Measurements from ENCODE around the gene SBNO1.
"Not testable (repeated sequence)": the region's sequence is repeated elsewhere in the genome, so short reads cannot be mapped to it uniquely, and the experiment has no call there.

Gene SBNO1

DNA sequence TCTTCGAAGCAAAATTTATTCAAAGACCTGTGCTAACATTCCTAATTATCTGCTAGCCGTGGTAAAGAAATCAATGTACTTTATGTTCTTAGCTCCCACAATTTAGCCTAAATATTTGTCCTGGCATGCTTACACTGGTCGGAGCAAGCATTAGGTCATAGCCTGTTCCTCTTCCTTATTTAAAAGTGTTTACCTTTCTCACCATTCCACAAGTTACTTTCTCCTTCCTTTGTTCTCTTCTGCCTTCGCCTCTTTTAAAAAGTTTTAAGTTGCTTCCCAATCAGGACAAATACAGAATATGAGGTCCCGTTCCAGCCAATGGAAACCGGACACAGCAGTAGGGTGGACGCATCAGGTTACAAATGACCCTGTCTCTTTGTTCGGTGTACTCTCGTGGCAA lies 104.6 kb downstream of the SBNO1 start:
- TF ChIP-seq, protein P1, sequence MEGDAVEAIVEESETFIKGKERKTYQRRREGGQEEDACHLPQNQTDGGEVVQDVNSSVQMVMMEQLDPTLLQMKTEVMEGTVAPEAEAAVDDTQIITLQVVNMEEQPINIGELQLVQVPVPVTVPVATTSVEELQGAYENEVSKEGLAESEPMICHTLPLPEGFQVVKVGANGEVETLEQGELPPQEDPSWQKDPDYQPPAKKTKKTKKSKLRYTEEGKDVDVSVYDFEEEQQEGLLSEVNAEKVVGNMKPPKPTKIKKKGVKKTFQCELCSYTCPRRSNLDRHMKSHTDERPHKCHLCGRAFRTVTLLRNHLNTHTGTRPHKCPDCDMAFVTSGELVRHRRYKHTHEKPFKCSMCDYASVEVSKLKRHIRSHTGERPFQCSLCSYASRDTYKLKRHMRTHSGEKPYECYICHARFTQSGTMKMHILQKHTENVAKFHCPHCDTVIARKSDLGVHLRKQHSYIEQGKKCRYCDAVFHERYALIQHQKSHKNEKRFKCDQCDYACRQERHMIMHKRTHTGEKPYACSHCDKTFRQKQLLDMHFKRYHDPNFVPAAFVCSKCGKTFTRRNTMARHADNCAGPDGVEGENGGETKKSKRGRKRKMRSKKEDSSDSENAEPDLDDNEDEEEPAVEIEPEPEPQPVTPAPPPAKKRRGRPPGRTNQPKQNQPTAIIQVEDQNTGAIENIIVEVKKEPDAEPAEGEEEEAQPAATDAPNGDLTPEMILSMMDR (IDR thresholded peaks at IDR 0.05; ENCODE audit: low read depth, low read length): no peak
- DNase-seq (ENCODE audit: extremely low read depth, low read depth): no peak

DNA sequence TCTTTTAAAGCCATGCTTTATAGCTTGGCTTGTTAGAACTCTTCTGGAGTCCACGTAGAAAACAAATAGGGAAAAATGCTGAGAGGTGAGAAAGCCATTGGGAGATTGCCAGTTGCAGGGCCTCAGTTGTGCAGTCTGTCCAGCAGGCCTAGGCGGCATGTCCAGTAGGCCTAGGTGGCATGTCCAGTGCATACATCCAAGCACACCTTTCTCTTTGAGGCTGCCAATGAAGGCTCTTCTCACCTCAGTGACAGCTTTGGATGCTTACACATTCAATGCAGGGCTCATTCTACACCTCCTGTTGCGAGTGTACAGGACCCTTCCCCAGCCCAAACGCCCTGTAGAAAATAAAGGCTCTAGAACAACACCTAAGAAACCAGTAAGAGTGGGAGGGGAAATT lies 106.1 kb downstream of the SBNO1 start:
- TF ChIP-seq, protein P1 (IDR thresholded peaks at IDR 0.05; ENCODE audit: low read depth, low read length): no peak
- DNase-seq (ENCODE audit: extremely low read depth, low read depth): no peak

DNA sequence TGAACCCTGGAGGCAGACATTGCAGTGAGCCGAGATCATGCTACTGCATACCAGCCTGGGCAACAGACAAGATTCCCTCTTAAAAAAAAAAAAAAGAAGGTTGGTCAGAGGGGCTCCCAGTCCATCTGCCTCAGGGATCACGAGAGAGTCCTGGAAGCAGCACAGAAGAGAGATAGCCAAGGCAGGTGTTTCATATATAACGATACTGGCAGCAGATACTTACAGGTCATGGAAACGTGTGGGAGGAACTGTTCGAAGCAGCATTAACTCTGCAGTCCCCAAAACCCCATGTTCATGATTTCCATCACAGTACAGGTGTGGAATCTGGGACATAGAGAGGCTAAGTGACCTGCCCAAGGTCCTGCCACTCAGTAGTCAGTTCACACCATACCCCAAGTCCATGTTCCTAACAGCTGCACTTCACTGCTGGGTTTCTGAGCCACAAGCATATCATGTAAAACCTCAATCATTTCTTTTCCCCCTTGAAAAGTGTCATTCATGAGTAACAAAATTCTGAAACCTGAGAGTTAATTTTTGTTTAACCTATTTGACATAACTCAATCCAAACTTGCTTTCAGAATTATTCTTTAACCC lies 109.7 kb downstream of the SBNO1 start:
- no peak for DNase-seq (ENCODE audit: extremely low read depth, low read depth)

DNA sequence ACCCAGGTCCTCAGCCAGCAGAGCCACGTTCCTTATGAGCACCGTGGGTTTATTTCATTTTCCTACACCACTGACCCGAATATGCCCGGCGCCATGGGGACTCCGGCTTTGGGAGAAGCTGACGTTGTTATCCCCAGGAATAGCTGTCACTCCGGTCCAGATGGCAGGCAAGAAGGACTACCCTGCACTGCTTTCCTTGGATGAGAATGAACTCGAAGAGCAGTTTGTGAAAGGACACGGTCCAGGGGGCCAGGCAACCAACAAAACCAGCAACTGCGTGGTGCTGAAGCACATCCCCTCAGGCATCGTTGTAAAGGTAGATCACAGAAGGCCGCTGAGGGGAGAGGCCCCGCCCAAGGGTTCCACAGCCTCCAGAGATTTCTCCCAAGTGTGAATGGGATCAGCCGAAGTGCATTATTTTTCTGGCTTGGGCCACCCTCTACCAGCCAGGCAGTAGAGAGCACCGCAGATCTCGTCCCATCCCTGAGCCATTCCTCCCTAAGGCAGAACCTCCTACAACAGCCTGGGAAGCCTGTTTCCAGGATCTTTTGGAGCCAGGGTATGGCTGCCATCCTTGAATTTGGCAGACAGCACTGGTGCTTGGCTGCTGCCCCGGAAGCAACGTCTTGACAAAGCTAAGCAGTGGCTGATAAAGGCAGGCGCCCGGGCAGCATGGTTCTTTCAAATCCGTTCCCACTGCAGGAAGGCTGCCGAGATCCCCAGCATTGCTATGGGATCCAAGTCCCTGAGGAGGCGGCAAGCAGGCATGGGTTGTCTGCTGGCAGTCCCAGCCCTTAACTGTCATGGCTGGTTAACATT lies 110.8 kb downstream of the SBNO1 start:
- no peak for DNase-seq (ENCODE audit: extremely low read depth, low read depth)
- TF ChIP-seq, protein P1 (IDR thresholded peaks at IDR 0.05; ENCODE audit: low read depth, low read length): no peak

More for the DNA sequence above, 109.7 kb downstream of the SBNO1 start:
- TF ChIP-seq, protein P1 (IDR thresholded peaks at IDR 0.05; ENCODE audit: low read depth, low read length): no peak

DNA sequence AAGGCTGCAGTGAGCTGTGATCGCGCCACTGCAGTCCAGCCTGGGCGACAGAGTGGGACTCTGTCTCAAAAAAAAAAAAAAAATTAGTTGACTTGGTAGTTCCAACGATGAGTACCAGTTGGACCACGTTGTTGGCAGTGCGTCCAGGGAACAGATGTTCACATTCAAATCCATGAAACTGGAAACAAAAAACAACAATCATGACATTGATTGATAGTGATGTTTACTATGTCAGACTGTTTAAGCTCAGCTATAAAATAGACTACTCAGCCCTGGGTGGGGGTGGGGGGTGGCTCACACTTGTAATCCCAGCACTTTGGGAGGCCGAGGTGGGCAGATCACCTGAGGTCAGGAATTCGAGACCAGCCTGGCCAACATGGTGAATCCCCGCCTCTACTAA lies 112.3 kb downstream of the SBNO1 start:
- not testable (repeated sequence) for DNase-seq (ENCODE audit: extremely low read depth, low read depth)

DNA sequence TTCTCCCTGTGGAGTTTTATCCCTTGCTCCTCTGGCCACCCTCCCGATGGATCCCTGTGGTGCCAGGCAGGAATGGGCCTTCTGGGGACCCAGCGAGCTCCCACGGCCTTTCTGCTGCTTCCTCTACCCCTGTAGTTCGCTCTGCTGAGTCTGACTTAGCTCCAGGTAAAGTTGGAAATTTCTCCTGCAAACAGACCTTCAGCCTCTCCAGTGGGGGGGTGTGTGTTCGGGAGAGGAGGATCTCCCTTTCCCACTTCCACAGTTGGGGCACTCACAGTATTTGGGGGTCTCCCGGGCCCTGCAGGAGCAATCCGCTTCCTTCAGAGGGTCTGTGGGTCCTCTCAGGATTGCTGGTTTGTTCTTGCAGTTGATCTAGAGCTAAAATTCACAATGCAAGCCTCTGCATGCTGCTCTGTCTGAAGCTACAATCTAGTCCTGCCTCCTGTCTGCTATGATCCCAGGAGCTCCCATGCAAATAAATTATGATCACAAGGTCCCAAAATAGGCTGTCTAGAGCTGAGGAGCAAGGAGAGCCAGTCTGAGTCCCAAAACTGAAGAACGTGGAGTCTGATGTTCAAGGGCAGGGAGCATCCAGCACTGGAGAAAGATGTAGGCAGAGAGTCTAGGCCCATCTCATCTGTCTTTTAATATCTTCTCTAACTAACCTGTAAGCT lies 113.1 kb downstream of the SBNO1 start:
- DNase-seq (ENCODE audit: extremely low read depth, low read depth): no peak
- TF ChIP-seq, protein P1 (IDR thresholded peaks at IDR 0.05; ENCODE audit: low read depth, low read length): no peak

DNA sequence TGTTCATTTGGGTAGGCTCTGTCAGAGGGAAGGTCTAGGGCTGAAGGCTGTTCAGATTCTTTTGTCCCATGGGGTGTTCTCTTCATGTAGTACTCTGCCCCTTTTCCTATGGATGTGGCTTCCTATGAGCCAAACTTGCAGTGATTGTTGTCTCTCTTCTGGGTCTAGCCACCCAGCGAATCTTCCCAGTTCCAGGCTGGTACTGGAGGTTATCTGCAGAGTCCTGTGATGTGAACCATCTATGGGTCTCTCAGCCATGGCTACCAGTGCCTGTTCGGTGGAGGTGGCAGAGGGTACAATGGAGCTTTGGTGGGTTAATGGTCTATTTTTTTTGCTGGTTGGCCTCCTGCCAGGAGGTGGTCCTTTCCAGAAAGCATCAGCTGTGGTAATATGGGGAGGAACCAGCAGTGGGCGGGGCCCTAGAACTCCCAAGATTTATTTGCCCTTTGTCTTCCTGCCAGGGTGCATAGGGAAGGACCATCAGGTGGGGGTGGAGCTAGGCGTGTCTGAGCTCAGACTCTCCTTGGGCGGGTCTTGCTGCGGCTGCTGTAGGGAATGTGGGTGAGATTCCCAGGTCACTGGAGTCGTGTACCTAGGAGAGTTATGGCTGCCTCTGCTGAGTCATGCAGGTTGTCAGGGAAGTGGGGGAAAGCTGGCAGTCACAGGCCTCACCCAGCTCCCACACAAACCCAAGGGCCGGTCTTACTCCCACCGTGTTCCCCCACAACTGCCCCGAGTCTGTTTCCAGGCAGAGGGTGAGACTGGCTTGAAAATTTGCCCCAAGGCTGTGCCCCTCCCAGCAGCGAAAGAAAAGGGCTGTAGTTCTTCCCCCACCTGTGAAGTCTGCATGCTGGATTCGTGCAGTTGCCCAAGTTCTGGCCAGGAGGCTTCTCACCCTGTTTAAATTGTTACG lies 113.9 kb downstream of the SBNO1 start:
- TF ChIP-seq, protein P1 (IDR thresholded peaks at IDR 0.05; ENCODE audit: low read depth, low read length): no peak
- DNase-seq (ENCODE audit: extremely low read depth, low read depth): no peak

DNA sequence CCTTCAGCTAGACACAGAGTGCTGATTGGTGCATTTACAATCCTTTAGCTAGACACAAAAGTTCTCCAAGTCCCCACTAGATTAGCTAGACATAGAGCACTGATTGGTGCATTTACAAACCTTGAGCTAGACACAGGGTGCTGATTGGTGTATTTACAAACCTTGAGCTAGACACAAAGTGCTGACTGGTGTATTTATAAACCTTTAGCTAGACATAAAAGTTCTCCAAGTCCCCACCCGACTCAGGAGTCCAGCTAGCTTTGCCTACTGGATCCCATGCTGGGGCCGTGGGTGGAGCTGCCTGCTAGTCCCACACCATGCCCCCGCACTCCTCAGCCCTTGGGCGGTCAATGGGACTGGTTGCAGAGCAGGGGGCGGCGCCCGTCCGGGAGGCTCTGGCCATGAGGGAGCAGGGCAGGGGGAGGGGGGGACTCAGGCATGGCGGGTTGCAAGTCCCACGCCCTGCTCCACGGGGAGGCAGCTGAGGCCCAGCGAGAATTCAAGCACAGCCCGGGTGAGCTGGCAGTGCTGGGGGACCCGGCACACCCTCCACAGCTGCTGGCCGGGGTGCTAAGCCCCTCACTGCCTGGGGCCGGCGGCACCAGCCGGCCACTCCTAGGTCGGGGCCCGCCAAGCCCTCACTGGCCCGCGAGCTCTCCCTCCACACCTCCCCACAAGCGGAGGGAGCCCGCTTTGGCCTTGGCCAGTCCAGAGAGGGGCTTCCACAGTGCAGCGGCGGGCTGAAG lies 115.5 kb downstream of the SBNO1 start:
- DNase-seq (ENCODE audit: extremely low read depth, low read depth): not testable (repeated sequence)

DNA sequence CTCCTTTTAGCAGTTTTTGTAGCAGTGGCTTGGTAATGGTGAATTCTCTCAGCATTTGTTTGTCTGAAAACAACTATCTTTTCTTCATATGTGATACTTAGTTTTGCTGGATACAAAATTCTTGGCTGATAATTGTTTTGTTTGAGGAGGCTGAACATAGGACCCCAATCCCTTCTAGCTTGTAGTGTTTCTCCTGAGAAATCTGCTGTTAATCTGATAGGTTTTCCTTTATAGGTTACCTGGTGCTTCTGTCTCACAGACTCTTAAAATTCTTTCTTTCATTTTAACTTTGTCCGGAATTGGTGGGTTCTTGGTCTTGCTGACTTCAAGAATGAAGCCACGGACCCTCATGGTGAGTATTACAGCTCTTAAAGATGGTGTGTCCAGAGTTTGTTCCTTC lies 116.5 kb downstream of the SBNO1 start:
- DNase-seq (ENCODE audit: extremely low read depth, low read depth): not testable (repeated sequence)
